SW 1271 (cell line): ENCODE measurements around the gene PRLHR.
"Not testable (repeated sequence)": the region's sequence is repeated elsewhere in the genome, so short reads cannot be mapped to it uniquely, and the experiment has no call there.

Experiments used
- DNase-seq, 2 experiments: peaks; one replicate each; lab custom pipeline; 2025; lab: John Stamatoyannopoulos, UW

The PRLHR gene

DNA sequence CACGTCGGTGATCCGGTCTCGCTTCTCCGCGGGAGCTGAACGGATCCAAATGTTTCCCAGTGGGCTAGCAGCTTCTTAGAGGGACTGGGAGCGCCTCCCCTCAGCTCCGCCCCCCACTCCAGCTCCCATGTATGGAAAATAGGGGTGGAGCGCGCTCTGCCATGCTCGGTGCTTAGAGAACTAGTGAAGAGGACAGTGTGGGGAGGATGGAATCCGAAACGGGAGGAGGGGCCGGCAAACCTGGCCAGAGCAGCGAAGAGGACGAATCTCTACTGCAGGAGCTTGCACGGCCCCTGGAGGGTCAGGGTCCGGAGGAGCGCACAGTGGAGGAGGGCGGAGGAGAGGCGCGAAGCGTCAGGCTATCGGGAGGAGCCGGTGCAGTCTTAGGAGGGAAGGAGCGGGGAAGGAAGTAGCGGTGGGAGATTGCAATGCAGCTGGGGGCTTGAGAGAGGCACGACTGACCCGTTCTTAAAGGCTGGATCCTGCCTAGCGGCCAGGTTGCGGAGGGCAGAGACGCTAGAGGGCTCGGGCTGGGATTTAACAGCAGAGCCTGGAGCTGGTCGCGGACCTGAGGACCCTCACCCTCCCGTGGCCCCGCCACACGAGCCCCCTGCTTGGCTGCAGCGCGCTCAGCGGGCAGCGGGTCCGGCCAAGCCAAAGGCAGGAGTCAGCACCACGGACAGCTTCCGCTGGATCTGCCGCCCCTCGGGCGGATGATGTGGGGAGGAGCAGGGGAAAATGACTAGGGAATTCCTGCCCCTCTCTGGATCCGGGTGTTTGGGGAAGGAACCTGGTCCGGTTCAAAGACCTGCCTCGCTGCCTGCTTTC, at the start of gene PRLHR:
PRLHR (minus strand) TSS at position 51 of the 828 bp plus-strand sequence. CDS start 404 bp downstream, outside the sequence.
- no peak for DNase-seq

- DNase-seq = no peak
Measured at GRCh38 chr10:118642228-118642627, 46.8 kb upstream of the PRLHR start.

DNA sequence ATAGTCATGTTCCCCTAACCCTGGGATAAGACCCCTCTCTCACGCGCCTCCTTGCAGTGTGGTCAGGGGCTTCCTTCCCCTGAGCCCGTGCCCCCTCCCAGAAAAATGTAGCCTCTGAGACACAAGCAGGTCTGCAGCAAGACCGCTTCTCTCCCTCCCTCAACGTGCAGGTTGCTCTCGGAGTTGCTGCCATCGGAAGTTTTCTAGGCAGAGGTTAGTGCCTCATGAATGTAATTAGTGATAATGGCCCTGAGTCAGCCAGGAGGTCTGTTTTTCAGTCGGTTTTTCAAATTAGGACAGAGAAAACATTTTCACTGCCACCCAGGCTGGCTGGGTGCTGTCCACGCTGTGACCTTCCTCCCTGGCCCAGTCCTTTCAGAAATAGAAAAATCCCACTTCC, 43.2 kb upstream of the PRLHR start:
- no peak for DNase-seq

GRCh38 chr10:118635674-118636402, 40.4 kb upstream of the PRLHR start:
- DNase-seq = no peak

- DNase-seq = no peak
Measured at GRCh38 chr10:118633786-118634185, 38.3 kb upstream of the PRLHR start.

DNA sequence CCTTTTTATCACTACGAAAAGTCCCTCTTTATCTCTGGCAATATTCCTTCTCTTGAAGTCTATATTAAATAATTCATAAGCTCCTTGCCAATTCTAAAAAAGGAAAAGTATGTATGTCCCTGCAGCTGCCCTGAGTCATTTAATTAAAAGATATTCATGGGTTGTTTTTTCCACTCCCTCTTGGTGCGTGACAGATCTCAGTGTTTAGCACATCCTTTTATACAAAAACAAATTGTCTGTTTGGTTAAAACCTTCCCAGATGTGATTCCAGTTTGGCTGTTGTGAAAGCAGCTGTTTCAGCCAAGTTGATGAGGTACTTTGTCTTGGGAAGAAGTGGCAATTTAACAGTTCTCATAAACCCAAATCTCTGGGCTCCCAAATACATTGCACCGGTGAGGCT, 33.8 kb upstream of the PRLHR start:
- DNase-seq = no peak

DNA sequence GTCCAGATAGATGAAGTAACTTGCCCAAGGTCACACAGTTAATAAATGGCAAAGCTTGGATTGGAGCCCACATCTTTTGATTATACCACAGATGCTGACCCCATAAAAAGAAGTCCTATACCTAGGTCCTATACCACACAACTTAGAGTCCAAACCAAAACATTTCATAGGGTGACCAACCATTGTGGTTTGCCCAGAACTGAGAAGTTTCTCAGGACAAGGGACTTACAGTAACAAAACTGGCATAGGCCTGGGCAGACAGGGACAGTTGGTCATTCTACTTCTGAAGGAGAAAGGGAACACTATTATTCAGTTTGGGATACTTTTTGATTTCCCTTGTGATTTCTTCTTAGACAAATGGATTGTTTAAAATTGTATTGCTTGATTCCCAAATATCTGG, 32.9 kb upstream of the PRLHR start:
- no peak for DNase-seq

GRCh38 chr10:118626953-118627352, 31.5 kb upstream of the PRLHR start:
- no peak for DNase-seq

GRCh38 chr10:118625504-118625903, 30.1 kb upstream of the PRLHR start:
- no peak for DNase-seq

GRCh38 chr10:118624747-118625146, 29.3 kb upstream of the PRLHR start:
- no peak for DNase-seq

DNA sequence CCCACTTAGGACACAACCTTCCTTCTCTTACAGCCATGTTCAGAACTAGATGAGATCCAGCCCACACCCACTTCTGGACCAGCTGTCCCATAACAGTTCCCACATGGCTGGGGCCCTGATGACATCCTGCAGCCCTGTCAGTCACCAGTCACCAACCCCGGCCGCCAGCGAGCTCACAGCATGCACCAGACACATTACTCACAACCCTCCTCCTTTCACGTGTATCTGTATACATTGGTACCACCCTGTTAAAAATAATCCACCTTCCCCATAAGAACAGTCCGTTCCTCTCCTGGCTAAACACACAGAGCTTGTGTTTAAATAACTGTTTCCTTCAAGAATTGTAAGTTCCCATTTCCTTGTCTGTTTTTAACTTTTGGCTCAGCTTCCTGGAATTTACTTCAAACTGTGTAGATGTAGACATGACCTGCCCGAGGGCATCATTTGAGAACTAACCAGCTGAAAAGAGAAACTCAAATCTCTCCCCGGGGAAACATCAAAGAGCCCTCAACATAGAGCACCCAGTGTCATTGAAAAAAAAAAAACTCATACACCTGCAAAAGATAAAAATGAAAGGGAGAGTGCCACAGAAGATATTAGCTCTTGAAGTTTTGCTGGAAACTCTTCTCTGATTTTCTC, 26.0 kb upstream of the PRLHR start:
- DNase-seq = no peak

GRCh38 chr10:118613863-118614262, 18.4 kb upstream of the PRLHR start:
- DNase-seq = not testable (repeated sequence)

DNA sequence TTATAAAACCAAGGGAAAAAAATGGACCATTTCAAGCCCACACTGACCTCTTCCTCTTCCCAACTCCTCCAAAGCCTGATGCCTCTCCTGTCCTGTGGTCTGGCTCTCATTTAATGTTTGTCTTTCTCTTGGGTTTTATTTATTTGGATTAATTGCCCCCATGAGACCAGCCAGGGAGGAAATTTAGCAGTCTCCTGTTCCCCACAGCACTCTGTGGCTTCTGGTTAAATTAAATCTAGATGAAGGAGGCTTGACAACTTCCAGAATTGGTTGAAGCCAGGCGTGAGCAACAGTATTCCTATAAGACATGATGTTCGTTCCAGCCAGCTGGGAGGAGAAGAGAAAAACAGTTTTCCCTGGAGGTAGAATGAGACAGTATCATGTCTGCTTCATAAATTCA, 15.1 kb upstream of the PRLHR start:
- no peak for DNase-seq

- no peak for DNase-seq
Measured at GRCh38 chr10:118607768-118608354, 12.4 kb upstream of the PRLHR start.

DNA sequence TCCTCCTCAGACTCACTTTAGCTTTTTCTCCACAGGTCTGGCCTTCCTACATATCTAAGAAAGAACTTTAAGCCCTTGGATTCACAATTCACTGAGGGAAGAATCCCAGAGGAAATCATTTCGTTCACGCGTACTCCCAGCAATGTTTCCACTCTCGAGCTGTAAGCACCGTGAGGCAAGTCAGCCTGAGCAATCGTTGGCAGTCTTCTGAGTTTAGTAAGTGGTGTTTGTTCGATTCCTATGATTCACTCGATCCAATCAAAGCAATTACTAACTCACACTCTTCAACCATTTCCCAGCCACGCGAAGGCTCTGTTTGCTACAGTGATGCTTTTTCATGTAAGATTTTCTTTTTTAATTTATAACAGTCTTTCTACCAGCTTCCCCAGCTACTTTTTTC, 10.2 kb upstream of the PRLHR start:
- DNase-seq = no peak

- DNase-seq = no peak
Measured at GRCh38 chr10:118596426-118597124, 1.1 kb upstream of the PRLHR start.

GRCh38 chr10:118595064-118595420, 406 bp downstream of the PRLHR start:
- DNase-seq = no peak

DNA sequence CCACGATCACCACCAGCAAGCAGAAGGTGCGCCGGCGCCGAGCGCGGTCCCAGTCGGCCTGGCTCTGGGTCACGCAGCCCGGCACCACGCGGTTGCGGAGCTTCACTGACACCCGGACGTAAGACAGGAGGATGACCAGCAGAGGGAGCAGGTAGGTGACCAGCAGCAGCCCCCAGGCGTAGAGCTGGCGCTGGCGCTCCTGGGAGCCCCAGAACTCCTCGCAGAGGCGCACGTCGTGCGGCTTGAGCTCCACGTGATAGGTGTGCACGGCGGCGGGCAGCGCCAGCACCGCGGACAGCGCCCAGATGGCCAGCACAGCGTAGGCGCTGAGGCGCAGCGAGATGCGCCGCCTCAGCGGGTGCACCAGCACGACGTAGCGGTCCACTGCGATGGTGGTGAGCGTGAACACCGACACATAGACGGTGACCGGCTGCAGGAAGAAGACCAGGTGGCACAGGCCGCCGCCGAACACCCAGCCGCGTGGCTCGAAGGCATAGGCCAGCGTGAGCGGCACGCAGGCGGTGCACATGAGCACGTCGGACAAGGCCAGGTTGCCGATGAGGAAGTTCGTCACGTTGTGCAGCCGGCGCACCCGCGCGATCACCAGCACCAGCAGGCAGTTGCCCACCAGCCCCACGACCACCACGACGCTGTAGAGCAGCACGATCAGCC, 920 bp downstream of the PRLHR start:
- no peak for DNase-seq

DNA sequence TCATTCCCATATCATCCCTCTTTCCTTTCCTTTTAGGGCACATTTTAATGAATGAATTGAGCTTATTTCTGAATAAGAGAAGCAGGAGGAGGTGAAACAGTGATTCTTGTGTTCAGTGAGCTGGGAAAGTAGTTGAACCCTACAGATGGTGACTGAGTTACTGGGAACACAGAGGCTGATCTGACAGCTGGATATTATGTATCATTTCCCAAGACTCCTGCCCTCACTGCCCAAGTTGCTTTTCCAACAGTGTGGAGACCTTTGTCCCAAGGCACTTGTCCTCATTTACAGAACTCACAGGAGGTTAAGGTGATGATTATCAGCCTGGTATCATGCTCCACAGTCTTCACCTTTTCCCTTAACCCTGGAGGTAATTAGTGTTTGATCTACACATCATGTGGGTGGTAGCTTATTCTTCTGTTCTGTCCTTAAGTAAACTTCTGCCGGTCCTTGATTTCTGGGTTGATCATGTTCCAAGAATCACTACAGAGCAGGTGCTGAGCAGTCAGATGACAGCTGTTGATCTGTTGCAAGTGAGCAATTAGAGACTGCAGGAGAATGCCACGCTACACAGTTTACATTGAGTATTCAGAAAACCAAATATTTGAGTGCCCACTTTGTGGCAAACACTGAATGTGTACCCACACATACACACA, 2.6 kb downstream of the PRLHR start:
- no peak for DNase-seq

- no peak for DNase-seq
Measured at GRCh38 chr10:118590334-118590733, 5.1 kb downstream of the PRLHR start.
